Measurements from ENCODE around the gene CCDC158.

- TF ChIP-seq MAX (IDR thresholded peaks at IDR 0.05), result no peak
- TF ChIP-seq ZBTB7A (IDR thresholded peaks at IDR 0.05; ENCODE audit: low read depth), result no peak
- TF ChIP-seq RAD21 (IDR thresholded peaks at IDR 0.05; ENCODE audit: low read depth), result no peak
- TF ChIP-seq NFIC (IDR thresholded peaks at IDR 0.05), result no peak
- no peak for TF ChIP-seq TAF1 (IDR thresholded peaks at IDR 0.05; ENCODE audit: low read depth)
- TF ChIP-seq EGR1 (IDR thresholded peaks at IDR 0.05), result no peak
- TF ChIP-seq TEAD4 (IDR thresholded peaks at IDR 0.05), result no peak
- no peak for TF ChIP-seq TCF12 (IDR thresholded peaks at IDR 0.05; ENCODE audit: low read depth)
- no peak for TF ChIP-seq FOXM1 (IDR thresholded peaks at IDR 0.05; ENCODE audit: borderline replicate concordance, low read depth)
Observed at GRCh38 chr4:76298227-76298626, 122.7 kb downstream of the CCDC158 start.
